ENCODE results near the gene CADPS2. TPM values are rescaled to one million over a fixed set of nuclear protein-coding genes. Genes with fewer than 3 reads are reported as not detected.

Gene CADPS2
- total RNA-seq, 1 donor = 27.2 TPM

- no peak overlapping the region for H3K4me3 ChIP-seq (ENCODE audit: low read depth, low read length)
- no peak for DNase-seq (ENCODE audit: low read depth)
- no peak for TF ChIP-seq CTCF (IDR thresholded peaks at IDR 0.05; ENCODE audit: insufficient read depth, low read depth, low read length)
Observed at GRCh38 chr7:122457325-122457724, 428.9 kb downstream of the CADPS2 start.

DNA sequence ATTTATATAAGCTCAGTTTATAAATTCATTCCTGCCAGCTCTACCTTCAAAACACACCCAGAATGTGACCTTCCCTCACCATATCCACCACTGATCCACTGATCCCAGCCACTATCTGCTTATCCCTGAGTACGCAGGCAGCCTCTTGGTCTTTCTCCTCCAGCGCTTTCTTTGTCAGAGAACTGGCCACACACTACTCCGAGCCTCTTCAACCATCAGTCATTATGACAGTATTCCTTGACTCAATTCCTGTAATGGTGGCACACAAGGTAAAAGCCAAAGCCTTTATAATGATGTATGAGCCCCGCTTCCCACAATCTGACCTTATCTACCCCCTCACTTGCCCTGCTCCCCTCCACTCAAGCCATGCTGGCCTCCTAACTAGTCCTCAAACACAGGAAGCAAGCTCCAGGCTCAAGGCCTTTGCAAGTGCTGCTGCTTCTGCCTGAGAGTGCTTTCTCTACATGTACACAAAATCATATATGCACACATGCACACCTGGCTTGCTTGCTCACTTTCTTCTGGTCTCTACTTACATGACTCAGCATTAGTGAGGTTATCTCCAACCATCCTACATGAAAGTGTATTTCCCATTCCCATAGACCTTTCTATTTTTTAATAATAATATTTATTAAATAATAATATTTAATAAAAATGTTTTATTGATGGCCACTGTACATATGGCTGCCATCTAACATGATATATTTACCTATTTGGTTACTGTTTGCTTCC, 431.3 kb downstream of the CADPS2 start:
- DNase-seq (ENCODE audit: low read depth) = no peak
- no peak overlapping the region for H3K4me3 ChIP-seq (ENCODE audit: low read depth, low read length)
- no peak for TF ChIP-seq CTCF (IDR thresholded peaks at IDR 0.05; ENCODE audit: insufficient read depth, low read depth, low read length)

- no peak overlapping the region for H3K4me3 ChIP-seq (ENCODE audit: low read depth, low read length)
- TF ChIP-seq CTCF (IDR thresholded peaks at IDR 0.05; ENCODE audit: insufficient read depth, low read depth, low read length) = no peak
- no peak for DNase-seq (ENCODE audit: low read depth)
Observed at GRCh38 chr7:122453432-122453831, 432.8 kb downstream of the CADPS2 start.

GRCh38 chr7:122448893-122449589, 437.2 kb downstream of the CADPS2 start:
- no peak overlapping the region for H3K4me3 ChIP-seq (ENCODE audit: low read depth, low read length)
- DNase-seq (ENCODE audit: low read depth) = no peak
- no peak for TF ChIP-seq CTCF (IDR thresholded peaks at IDR 0.05; ENCODE audit: insufficient read depth, low read depth, low read length)

GRCh38 chr7:122442929-122443328, 443.3 kb downstream of the CADPS2 start:
- TF ChIP-seq CTCF (IDR thresholded peaks at IDR 0.05; ENCODE audit: insufficient read depth, low read depth, low read length) = no peak
- no peak for DNase-seq (ENCODE audit: low read depth)
- H3K4me3 ChIP-seq (ENCODE audit: low read depth, low read length) = no peak overlapping the region

- no peak for DNase-seq (ENCODE audit: low read depth)
- TF ChIP-seq CTCF (IDR thresholded peaks at IDR 0.05; ENCODE audit: insufficient read depth, low read depth, low read length) = no peak
Observed at GRCh38 chr7:122438492-122438891, 447.8 kb downstream of the CADPS2 start.

More at GRCh38 chr7:122438492-122438891, 447.8 kb downstream of the CADPS2 start:
- no peak overlapping the region for H3K4me3 ChIP-seq (ENCODE audit: low read depth, low read length)
